Measurements from ENCODE around the gene MPPE1.

DNA sequence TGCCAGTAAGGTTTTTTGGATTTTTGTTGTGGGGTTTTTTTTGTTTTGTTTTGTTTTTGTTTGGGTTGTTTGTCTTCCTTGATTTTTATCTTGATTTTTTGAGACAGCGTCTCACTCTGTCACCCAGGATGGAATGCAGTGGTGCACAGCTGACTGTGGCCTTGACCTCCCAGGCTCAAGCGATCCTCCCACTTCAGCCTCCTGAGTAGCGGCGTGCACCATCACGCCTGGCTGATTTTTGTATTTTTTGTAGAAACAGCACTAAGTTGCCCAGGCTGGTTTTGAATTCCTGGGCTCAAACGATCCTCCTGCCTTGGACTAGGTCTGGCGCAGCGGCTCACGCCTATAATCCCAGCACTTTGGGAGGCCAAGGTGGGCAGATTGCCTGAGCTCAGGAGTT lies 16.4 kb downstream of the MPPE1 start:
- TF ChIP-seq, protein P1, sequence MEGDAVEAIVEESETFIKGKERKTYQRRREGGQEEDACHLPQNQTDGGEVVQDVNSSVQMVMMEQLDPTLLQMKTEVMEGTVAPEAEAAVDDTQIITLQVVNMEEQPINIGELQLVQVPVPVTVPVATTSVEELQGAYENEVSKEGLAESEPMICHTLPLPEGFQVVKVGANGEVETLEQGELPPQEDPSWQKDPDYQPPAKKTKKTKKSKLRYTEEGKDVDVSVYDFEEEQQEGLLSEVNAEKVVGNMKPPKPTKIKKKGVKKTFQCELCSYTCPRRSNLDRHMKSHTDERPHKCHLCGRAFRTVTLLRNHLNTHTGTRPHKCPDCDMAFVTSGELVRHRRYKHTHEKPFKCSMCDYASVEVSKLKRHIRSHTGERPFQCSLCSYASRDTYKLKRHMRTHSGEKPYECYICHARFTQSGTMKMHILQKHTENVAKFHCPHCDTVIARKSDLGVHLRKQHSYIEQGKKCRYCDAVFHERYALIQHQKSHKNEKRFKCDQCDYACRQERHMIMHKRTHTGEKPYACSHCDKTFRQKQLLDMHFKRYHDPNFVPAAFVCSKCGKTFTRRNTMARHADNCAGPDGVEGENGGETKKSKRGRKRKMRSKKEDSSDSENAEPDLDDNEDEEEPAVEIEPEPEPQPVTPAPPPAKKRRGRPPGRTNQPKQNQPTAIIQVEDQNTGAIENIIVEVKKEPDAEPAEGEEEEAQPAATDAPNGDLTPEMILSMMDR (conservative IDR thresholded peaks at IDR 0.05; ENCODE audit: low read length): no peak
- TF ChIP-seq EZH2phosphoT487 (IDR thresholded peaks at IDR 0.05; ENCODE audit: borderline replicate concordance, low read depth, low read length): no peak

Measured in OCI-LY7 (cell line).